GM10266 (cell line): ENCODE results near the gene SPAM1.

ENCODE experiments used
- DNase-seq: peaks from one replicate; pipeline ENCODE4 v3.0.0; 2012; ENCODE audit errors: extremely low spot score
- CTCF ChIP-seq: IDR thresholded peaks from 2 replicates; pipeline ENCODE4 v1.5.1; 2012; ENCODE audit warnings: mild to moderate bottlenecking, low read depth; ENCODE audit not compliant: control insufficient read depth, insufficient read depth; ENCODE audit errors: missing control alignments

Gene SPAM1

GRCh38 chr7:123958186-123958703 lies 33.2 kb downstream of the SPAM1 start:
- TF ChIP-seq CTCF: no peak
- DNase-seq: no peak

GRCh38 chr7:123961771-123962170 lies 36.7 kb downstream of the SPAM1 start:
- no peak for TF ChIP-seq CTCF
- DNase-seq: no peak

GRCh38 chr7:123966936-123967335 lies 41.9 kb downstream of the SPAM1 start:
- no peak for DNase-seq
- peak; percentile 20 for TF ChIP-seq CTCF

GRCh38 chr7:123972045-123972444 lies 47.0 kb downstream of the SPAM1 start:
- no peak for TF ChIP-seq CTCF
- DNase-seq: no peak

GRCh38 chr7:123972831-123973230 lies 47.8 kb downstream of the SPAM1 start:
- DNase-seq: no peak

GRCh38 chr7:123974326-123974908 lies 49.4 kb downstream of the SPAM1 start:
- no peak for TF ChIP-seq CTCF
- DNase-seq: no peak

More at GRCh38 chr7:123972831-123973230, 47.8 kb downstream of the SPAM1 start:
- no peak for TF ChIP-seq CTCF

GRCh38 chr7:123975084-123975483 lies 50.0 kb downstream of the SPAM1 start:
- TF ChIP-seq CTCF: no peak
- DNase-seq: no peak
